NB4 (cell line): Measurements from ENCODE around the gene TVP23B.

Source experiments
- POLR2A ChIP-seq: IDR thresholded peaks from 2 replicates; pipeline ENCODE4 v1.6.1; 2011; ENCODE audit warnings: mild to moderate bottlenecking; ENCODE audit not compliant: insufficient read length; ENCODE audit errors: extremely low read depth
- TF ChIP-seq, protein P1 (sequence below): IDR thresholded peaks from one replicate; pipeline ENCODE4 v1.5.1; 2012; ENCODE audit warnings: low read depth, low read length

DNA sequence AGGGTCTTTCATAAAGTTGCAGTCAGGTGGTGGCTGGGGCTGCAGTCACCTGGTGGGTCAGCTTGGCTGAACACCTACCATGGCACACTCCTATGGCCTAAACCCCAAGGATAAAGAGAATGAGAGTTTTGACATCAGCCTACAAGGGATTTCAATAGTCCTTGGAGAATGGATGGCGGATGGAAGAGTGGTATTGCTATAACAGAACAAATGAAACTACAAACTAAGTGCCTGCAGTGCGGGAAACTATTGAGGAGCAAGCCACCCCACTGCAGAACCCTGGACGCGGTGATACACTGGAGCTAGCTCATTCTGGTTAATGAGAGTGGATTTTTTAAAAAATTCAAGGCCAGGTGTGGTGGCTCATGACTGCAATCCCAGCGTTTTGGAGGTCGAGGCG, 74.0 kb downstream of the TVP23B start:
- TF ChIP-seq, protein P1, sequence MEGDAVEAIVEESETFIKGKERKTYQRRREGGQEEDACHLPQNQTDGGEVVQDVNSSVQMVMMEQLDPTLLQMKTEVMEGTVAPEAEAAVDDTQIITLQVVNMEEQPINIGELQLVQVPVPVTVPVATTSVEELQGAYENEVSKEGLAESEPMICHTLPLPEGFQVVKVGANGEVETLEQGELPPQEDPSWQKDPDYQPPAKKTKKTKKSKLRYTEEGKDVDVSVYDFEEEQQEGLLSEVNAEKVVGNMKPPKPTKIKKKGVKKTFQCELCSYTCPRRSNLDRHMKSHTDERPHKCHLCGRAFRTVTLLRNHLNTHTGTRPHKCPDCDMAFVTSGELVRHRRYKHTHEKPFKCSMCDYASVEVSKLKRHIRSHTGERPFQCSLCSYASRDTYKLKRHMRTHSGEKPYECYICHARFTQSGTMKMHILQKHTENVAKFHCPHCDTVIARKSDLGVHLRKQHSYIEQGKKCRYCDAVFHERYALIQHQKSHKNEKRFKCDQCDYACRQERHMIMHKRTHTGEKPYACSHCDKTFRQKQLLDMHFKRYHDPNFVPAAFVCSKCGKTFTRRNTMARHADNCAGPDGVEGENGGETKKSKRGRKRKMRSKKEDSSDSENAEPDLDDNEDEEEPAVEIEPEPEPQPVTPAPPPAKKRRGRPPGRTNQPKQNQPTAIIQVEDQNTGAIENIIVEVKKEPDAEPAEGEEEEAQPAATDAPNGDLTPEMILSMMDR = no peak
- TF ChIP-seq POLR2A = no peak
